Sigmoid colon (tissue), 7 donors: Measurements from ENCODE around the gene LCP1. TPM values are rescaled to one million over a fixed set of nuclear protein-coding genes. Genes with fewer than 3 reads are reported as not detected.

Experiments used
- DNase-seq: peaks from one replicate; pipeline ENCODE4 v3.0.0-alpha.2; 2019
- H3K27ac ChIP-seq, 4 donors: fragments of 200-600 bp; sonication (generic); one replicate each; pipeline ENCODE4 v1.5.1; 2016 to 2019; ENCODE audit warnings: mild to moderate bottlenecking in 1 of 4
- H3K27me3 ChIP-seq, 3 donors: fragments of 200-600 bp; sonication (generic); one replicate each; pipeline ENCODE4 v1.5.1; 2019; ENCODE audit warnings: mild to moderate bottlenecking in 1 of 3
- H3K36me3 ChIP-seq, 4 donors: fragments of 200-600 bp; sonication (generic); one replicate each; pipeline ENCODE4 v1.5.1; 2016 to 2019
- H3K4me1 ChIP-seq, 4 donors: fragments of 200-600 bp; sonication (generic); one replicate each; pipeline ENCODE4 v1.5.1; 2017 to 2019
- H3K4me3 ChIP-seq, 4 donors: fragments of 200-600 bp; sonication (generic); one replicate each; pipeline ENCODE4 v1.5.1; 2017 to 2019; ENCODE audit warnings: mild to moderate bottlenecking in 2 of 4, moderate library complexity in 1 of 4
- H3K9me3 ChIP-seq, 4 donors: fragments of 200-600 bp in 3 of 4; sonication (generic) in 3 of 4; one replicate each; pipeline versions ENCODE4 v1.5.1 to v1.6.1; 2013 to 2019
- CTCF ChIP-seq, 4 experiments: fragments of 450-650 bp in 3 of 4; fragments of 200-600 bp in 1 of 4; IDR thresholded peaks; one replicate each; pipeline ENCODE4 v1.5.1; 2016 to 2019; ENCODE audit warnings: antibody characterized with exemption in 4 of 4, mild to moderate bottlenecking in 3 of 4, moderate library complexity in 2 of 4
- EP300 ChIP-seq, 4 donors: sonication (generic); formaldehyde crosslinking; IDR thresholded peaks; one replicate each; pipeline ENCODE4 v1.6.1; 2017; ENCODE audit warnings: antibody characterized with exemption in 4 of 4
- POLR2A ChIP-seq, 2 donors: fragments of 450-650 bp; IDR thresholded peaks; one replicate each; pipeline ENCODE4 v1.6.1; 2016; ENCODE audit warnings: antibody characterized with exemption in 2 of 2, mild to moderate bottlenecking in 2 of 2, moderate library complexity in 2 of 2
- POLR2AphosphoS5 ChIP-seq, 4 donors: sonication (generic); formaldehyde crosslinking; IDR thresholded peaks; one replicate each; pipeline ENCODE4 v1.6.1; 2017; ENCODE audit warnings: antibody characterized with exemption in 4 of 4
- WGBS, 2 donors: extraction: QIAGEN DNeasy Blood & Tissue Kit; methylation state at CpG; one replicate each; pipeline ENCODE4 v1.1.7; 2013; 5-methylcytosine and 5-hydroxymethylcytosine counted together
- intact Hi-C: fragments of 100-400 bp; cut with DNase I; formaldehyde crosslinking; loops from one replicate; pipeline ENCODE4 v1.15.1; 2023
- polyA plus RNA-seq, 3 donors: library from polyadenylated mRNA; stranded (reverse); fragments of 200-250 nt; gene quantifications; one replicate each; pipeline ENCODE4 v1.2.3, GENCODE V29; 2013
- total RNA-seq, 4 donors: library from RNA; depleted of rRNA; stranded (reverse); fragments of >200 nt; gene quantifications; one replicate each; pipeline ENCODE4 v1.1.0, GENCODE V29; 2016
- donor health status: healthy with polysubstance abuse.
- donor health status: Bipolar disorder and iron deficiency.
- donor health status: healthy.

Gene LCP1
- total and polyA plus RNA-seq, 7 donors = 10.0 to 112 (median 27.4) TPM

DNA sequence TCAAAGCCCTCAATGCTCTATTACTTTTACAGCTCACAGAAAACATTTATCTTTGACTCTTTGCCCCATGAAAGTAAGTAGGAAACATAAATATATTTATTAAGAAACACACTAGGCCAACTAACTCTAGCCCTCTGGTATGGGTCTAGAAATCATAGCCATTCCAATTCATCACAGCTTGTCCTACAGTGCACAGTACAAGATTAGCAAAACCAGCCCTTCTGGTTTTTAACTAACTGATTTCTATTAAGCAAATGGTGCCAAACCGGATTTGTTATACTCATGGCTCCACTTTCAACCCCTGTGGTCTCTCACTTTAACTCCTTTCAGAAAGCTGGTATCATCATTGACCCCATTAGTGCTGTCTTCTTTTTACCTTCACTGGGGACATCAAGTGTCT is 24.2 kb upstream of the LCP1 start:
- no peak for DNase-seq
- no peak overlapping the region for H3K4me3 ChIP-seq
- H3K9me3 ChIP-seq = no peaks in the 10 kb centered on the region
- H3K36me3 ChIP-seq = no peaks in the 10 kb centered on the region
- H3K4me1 ChIP-seq = peaks cover 0 to 5% (median 3%) of the 10 kb centered on the region in 4 donors
- WGBS, 2 donors = 52 to 73% methylated on average over 1 of the region's 1 CpG
- no peaks in the 10 kb centered on the region for H3K27me3 ChIP-seq
- H3K27ac ChIP-seq = no peak overlapping the region
- intact Hi-C loops = no loop called here
- TF ChIP-seq CTCF (IDR thresholded peaks at IDR 0.05) (no peak), POLR2AphosphoS5 (IDR thresholded peaks at IDR 0.05) (no peak), EP300 (IDR thresholded peaks at IDR 0.05) (no peak), POLR2A (IDR thresholded peaks at IDR 0.05) (no peak)

DNA sequence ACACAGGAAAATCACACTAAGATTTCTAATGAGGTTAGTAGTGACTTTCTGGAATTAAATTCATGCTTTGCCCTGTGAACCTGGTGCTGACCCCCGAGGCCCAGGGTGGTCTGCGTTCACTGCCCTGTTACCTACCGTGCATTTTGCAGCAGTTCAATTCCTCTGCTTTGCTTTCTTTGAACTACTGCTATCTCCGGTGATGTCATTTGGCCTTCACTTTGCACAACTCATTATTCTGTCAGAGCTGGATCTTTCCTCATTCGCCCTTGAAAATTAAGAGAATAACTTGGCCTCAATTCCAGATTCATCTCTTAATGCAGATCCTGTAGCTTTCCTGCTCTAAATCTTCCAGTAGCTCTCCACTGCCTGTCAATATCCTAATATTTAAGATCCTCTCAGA is 21.0 kb upstream of the LCP1 start:
- no peak overlapping the region for H3K27ac ChIP-seq
- H3K27me3 ChIP-seq = no peaks in the 10 kb centered on the region
- DNase-seq = no peak
- H3K9me3 ChIP-seq = no peaks in the 10 kb centered on the region
- H3K4me1 ChIP-seq = no peaks in the 10 kb centered on the region
- intact Hi-C loops = no loop called here
- H3K4me3 ChIP-seq = no peak overlapping the region
- 79 to 83% methylated on average over 5 of the region's 5 CpGs for WGBS, 2 donors
- TF ChIP-seq POLR2A (IDR thresholded peaks at IDR 0.05) (no peak), EP300 (IDR thresholded peaks at IDR 0.05) (no peak), POLR2AphosphoS5 (IDR thresholded peaks at IDR 0.05) (no peak), CTCF (IDR thresholded peaks at IDR 0.05) (no peak)
- H3K36me3 ChIP-seq = no peaks in the 10 kb centered on the region

DNA sequence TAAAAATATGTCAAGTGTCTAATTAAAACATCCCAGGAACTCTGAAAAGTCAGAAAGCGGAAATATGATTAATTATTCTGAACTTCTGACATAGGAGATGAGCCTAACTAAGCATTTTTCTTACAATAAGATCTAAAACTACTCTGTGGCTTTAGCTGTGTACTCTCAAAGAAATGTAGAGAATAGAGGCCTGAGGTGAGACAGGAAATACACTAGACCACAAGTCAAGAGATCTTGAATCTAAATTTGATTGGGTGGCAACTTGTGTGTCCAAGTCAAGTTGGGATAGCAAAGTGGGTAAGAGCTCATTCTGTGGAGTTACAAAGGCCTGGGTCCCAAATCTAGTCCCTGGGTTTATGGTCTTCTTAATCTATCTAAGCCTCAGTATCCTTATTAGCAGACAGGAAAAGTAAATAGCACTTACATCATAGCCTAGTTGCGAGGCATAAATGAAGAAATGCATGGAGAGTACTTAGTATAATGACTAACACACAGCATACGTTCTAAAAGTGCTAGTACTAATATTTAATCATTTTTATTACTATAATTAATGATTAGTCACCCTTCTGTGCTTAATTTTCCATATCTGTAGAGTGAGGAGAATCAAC is 20.3 kb upstream of the LCP1 start:
- Histone ChIP-seq H3K4me3 (no peak overlapping the region), H3K4me1 (no peaks in the 10 kb centered on the region), H3K27me3 (no peaks in the 10 kb centered on the region), H3K27ac (no peak overlapping the region), H3K9me3 (no peaks in the 10 kb centered on the region), H3K36me3 (no peaks in the 10 kb centered on the region)
- DNase-seq = no peak
- 65 to 70% methylated on average over 3 of the region's 3 CpGs for WGBS, 2 donors
- TF ChIP-seq EP300 (IDR thresholded peaks at IDR 0.05) = no peak
- no peak for TF ChIP-seq POLR2AphosphoS5 (IDR thresholded peaks at IDR 0.05)
- no peak for TF ChIP-seq POLR2A (IDR thresholded peaks at IDR 0.05)
- TF ChIP-seq CTCF (IDR thresholded peaks at IDR 0.05) = no peak
- intact Hi-C loops = no loop called here

DNA sequence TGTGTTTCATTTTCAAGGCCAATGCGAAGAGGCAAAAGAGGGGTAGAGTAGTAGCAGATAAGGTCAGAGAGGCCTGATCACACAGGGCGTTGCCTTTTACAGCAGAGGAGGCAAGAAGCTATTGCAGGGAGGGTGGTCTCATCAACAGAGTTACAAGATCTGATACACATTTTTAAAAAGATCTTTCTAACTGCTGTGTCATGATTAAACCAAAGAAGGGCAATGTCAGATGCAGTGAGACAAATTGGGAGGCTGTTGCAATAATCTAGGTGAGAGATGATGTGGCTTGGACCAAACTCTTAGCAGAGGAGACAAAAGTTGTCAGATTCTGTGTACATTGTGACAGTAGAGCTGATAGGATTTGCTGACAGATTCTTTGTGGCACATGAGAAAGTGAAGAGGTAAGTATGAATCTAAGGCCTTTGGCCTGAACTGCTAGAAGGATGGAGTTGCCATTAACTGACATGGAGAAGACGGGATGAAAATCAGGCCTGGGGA is 16.8 kb upstream of the LCP1 start:
- H3K9me3 ChIP-seq = no peaks in the 10 kb centered on the region
- H3K4me1 ChIP-seq = no peaks in the 10 kb centered on the region
- H3K4me3 ChIP-seq = no peak overlapping the region
- 88 to 96% methylated on average over 3 of the region's 3 CpGs for WGBS, 2 donors
- intact Hi-C loops = no loop called here
- no peak overlapping the region for H3K27ac ChIP-seq
- no peaks in the 10 kb centered on the region for H3K27me3 ChIP-seq
- TF ChIP-seq POLR2AphosphoS5 (IDR thresholded peaks at IDR 0.05) = no peak
- no peak for TF ChIP-seq POLR2A (IDR thresholded peaks at IDR 0.05)
- no peak for TF ChIP-seq EP300 (IDR thresholded peaks at IDR 0.05)
- TF ChIP-seq CTCF (IDR thresholded peaks at IDR 0.05) = no peak
- no peaks in the 10 kb centered on the region for H3K36me3 ChIP-seq
- DNase-seq = no peak
